Aorta (tissue), 5 donors: ENCODE measurements around the gene PAEP. TPM values are rescaled to one million over a fixed set of nuclear protein-coding genes. Genes with fewer than 3 reads are reported as not detected.
"Not testable (repeated sequence)": the region's sequence is repeated elsewhere in the genome, so short reads cannot be mapped to it uniquely, and the experiment has no call there.

Experiments
- ATAC-seq: fragments of 200-7000 bp; cut with Tn5 transposase; one replicate; pipeline ENCODE4 v1.9.1; 2022; ENCODE audit warnings: moderate library complexity; ENCODE audit not compliant: low FRiP score
- DNase-seq, 2 donors: peaks; one replicate each; pipeline ENCODE4 v3.0.0-alpha.2; 2020
- H3K27ac ChIP-seq, 2 donors: one replicate each; pipeline ENCODE4 v1.5.1; 2013; ENCODE audit warnings: low read length in 2 of 2, mild to moderate bottlenecking in 2 of 2, moderate library complexity in 2 of 2, control low read depth in 1 of 2, inconsistent platforms in 1 of 2, low read depth in 1 of 2
- H3K27me3 ChIP-seq, 2 donors: one replicate each; pipeline ENCODE4 v1.6.1; 2013; ENCODE audit warnings: control low read depth in 1 of 2, low read length in 1 of 2, mild to moderate bottlenecking in 1 of 2, moderate library complexity in 1 of 2; ENCODE audit not compliant: insufficient read depth in 2 of 2, control insufficient read depth in 1 of 2
- H3K36me3 ChIP-seq, 2 donors: one replicate each; pipeline ENCODE4 v1.6.1; 2013; ENCODE audit warnings: control low read depth in 1 of 2, low read length in 1 of 2, mild to moderate bottlenecking in 1 of 2; ENCODE audit not compliant: insufficient read depth in 2 of 2, control insufficient read depth in 1 of 2
- H3K4me1 ChIP-seq, 2 donors: one replicate each; pipeline ENCODE4 v1.6.1; 2013; ENCODE audit warnings: low read length in 2 of 2, control low read depth in 1 of 2, mild to moderate bottlenecking in 1 of 2, moderate library complexity in 1 of 2; ENCODE audit not compliant: insufficient read depth in 2 of 2, control insufficient read depth in 1 of 2
- H3K4me3 ChIP-seq, 2 donors: one replicate each; pipeline ENCODE4 v1.5.1; 2013; ENCODE audit warnings: low read length in 2 of 2, control low read depth in 1 of 2, mild to moderate bottlenecking in 1 of 2
- H3K9me3 ChIP-seq: one replicate; pipeline ENCODE4 v1.6.1; 2013; ENCODE audit warnings: mild to moderate bottlenecking, low read length; ENCODE audit not compliant: control insufficient read depth
- WGBS, 2 donors: extraction: QIAGEN DNeasy Blood & Tissue Kit; methylation state at CpG; one replicate each; pipeline ENCODE4 v1.1.7; 2013; 5-methylcytosine and 5-hydroxymethylcytosine counted together
- intact Hi-C, 2 donors: fragments of 100-400 bp; cut with DNase I; formaldehyde crosslinking; loops; one replicate each; pipeline versions ENCODE4 v1.14.2 to v1.15.0; 2022
- polyA plus RNA-seq, 2 donors: library from polyadenylated mRNA; stranded (reverse); fragments of 200-250 nt; gene quantifications; one replicate each; pipeline ENCODE4 v1.2.3, GENCODE V29; 2013
- total RNA-seq, 2 donors: library from RNA; stranded (reverse); fragmentation: NEBNext Ultra II Directional; extraction: Animal tissue kit (Norgen Biotek cat#: 25700); gene quantifications; one replicate each; pipeline ENCODE4 v1.2.1, GENCODE V29; 2021
- donor health status: healthy with polysubstance abuse.
- donor health status: Bipolar disorder and iron deficiency.
- donor health status: DM: no; HTN: no; CAD: no.
- donor health status: DM: no; HTN: no; CAD: no.
- donor health status: DM: yes; HTN: yes; CAD: no.

PAEP gene
- total and polyA plus RNA-seq, 4 donors = not detected

DNA sequence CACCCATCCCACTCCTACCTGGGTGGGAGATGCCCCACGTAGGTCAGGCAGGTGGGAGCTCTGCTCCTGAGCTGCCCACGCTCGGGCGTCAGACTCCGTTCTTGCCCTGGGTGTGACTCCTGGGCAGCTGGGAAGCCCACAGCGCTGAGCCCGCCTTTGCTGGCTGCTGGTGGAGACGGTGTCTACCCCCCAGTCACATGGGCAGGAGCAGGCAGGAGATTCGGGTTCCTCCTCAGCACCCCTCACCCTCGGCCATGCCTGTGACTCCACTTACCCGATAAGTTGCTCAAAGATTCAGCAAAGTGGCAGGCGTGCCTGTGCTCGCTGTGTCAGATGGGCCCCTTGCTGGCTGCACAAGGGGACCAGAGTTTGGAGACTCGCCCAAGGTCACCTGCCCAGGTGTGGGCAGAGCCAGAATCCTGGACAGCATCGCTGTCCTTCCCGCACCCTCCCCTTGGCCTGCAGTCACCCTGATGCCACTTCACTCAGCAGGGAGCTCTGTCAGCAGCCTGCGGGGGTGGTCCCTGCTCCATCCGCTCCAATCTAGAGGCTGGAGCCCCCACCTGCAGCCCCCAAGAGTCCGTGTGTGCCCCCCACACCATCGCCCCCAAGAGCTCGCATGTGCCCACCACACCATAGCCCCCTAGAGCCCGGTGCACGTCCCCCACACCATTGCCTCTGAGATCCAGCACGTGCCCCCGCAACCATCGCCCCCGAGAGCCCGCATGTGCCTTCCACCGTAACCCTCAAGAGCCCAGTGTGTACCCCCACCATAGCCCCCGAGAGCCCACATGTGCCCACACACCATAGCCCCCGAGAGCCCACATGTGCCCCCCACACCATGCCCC, 36.1 kb upstream of the PAEP start:
- Histone ChIP-seq H3K9me3 (no peaks in the 10 kb centered on the region), H3K4me1 (no peaks in the 10 kb centered on the region), H3K36me3 (no peaks in the 10 kb centered on the region), H3K4me3 (no peak overlapping the region), H3K27me3 (no peaks in the 10 kb centered on the region), H3K27ac (no peak overlapping the region)
- ATAC-seq (no peak), DNase-seq (no peak)
- intact Hi-C loops = no loop called here
- WGBS, 2 donors = 83 to 86% methylated on average over 31 of the region's 31 CpGs

DNA sequence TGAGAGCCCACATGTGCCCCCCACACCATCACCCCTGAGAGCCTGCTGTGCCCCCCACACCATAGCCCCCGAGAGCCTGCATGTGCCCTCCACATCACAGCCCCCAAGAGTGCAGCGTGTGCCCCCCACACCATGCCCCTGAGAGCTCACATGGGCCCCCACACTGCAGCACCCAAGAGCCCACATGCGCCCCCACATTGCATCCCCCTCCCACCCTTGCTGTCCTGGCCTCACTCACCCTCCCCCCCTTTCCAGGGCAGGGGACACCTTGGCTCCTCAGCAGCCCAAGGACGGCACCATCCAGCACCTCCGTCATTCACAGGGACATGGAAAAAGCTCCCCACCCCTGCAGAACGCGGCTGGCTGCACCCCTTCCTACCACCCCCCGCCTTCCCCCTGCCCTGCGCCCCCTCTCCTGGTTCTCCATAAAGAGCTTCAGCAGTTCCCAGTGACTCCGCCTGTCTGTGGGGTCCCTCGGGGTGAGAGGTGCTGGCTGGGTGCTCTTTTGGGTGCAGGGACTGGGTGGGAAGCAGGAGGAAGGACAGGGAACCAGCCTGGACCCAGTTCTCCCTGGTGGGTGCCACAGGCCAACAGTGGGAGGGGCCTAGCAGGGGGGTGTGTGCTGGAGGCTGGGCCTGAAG, 35.3 kb upstream of the PAEP start:
- no peak for ATAC-seq
- intact Hi-C loops = no loop called here
- Histone ChIP-seq H3K27me3 (no peaks in the 10 kb centered on the region), H3K27ac (no peak overlapping the region), H3K36me3 (no peaks in the 10 kb centered on the region), H3K9me3 (peaks cover 2% of the 10 kb centered on the region), H3K4me1 (no peaks in the 10 kb centered on the region), H3K4me3 (no peak overlapping the region)
- 77 to 79% methylated on average over 10 to 11 of the region's 11 CpGs for WGBS, 2 donors
- no peak for DNase-seq

DNA sequence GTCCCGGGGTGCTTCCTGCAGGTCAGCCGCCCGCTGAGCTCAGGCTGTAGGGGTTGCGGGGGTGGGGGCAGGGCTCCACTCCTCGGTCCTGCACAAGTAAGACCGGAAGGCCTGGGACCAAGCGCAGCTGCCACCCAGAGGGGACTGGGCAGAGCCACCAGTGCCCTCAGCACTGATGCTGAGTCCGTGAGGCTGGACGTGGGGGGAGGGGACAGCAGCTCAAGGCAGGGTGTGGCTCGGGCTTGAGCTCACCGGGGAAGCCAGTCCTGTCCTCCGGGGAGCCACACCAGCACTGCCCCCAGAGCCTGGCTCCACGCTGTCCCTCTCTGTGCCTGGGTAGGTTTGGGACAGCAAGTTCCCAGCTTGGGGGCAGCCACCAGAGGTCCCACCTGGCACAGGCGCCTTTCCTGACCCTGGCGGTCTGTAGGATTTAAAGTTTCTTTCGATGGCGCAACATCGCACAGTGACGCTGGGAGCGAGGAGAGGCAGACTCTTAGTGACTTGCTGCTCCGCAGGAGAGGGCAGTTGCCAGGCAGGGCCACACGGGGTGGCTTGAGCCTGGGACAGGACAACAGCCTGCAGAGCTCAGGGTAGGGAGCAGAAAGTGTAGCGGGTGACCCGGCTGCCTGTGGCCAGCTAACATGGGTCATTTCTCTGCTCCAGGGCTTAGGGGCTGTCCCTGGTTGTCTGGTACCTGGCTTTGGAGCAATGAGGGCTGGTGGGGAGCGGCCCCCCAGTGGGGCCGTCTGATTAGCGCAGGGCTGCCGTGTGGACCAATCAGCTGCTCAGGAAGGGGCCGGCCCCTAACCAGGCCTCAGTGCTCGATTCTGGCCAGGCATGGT, 34.6 kb upstream of the PAEP start:
- intact Hi-C loops = no loop called here
- WGBS, 2 donors = 68 to 70% methylated on average over 28 to 30 of the region's 30 CpGs
- no peaks in the 10 kb centered on the region for H3K36me3 ChIP-seq
- H3K4me1 ChIP-seq = no peaks in the 10 kb centered on the region
- no peak for ATAC-seq
- H3K27me3 ChIP-seq = no peaks in the 10 kb centered on the region
- DNase-seq = no peak
- peaks cover 2% of the 10 kb centered on the region for H3K9me3 ChIP-seq
- no peak overlapping the region for H3K4me3 ChIP-seq
- no peak overlapping the region for H3K27ac ChIP-seq

DNA sequence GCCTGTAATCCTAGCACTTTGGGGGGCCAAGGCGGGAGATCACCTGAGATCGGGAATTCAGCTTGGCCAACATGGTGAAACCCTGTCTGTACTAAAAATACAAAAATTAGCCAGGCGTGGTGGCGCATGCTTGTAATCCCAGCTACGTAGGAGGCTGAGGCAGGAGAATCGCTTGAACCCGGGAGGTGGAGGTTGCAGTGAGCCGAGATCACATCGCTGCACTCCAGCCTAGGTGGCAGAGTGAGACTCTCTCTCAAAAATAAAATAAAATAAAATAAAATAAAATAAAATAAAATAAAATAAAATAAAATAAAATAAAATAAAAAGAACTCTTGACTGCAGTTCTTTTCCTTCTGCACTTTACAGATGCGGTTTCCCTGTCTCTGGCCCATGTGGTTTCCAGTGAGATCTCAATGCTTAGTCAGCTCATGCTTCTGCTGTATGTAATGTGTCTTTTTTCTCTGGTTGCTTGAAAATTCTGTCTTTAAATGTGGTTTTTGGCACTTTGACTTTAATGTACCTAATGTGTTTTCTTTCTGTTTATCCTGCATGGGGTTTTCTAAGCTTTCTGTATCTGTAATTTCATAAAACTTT, 32.6 kb upstream of the PAEP start:
- H3K4me1 ChIP-seq, ATAC-seq, H3K36me3 ChIP-seq, H3K27me3 ChIP-seq, DNase-seq, H3K4me3 ChIP-seq, intact Hi-C loops, H3K27ac ChIP-seq, H3K9me3 ChIP-seq: not testable (repeated sequence)
- 94 to 95% methylated on average over 10 of the region's 10 CpGs for WGBS, 2 donors

DNA sequence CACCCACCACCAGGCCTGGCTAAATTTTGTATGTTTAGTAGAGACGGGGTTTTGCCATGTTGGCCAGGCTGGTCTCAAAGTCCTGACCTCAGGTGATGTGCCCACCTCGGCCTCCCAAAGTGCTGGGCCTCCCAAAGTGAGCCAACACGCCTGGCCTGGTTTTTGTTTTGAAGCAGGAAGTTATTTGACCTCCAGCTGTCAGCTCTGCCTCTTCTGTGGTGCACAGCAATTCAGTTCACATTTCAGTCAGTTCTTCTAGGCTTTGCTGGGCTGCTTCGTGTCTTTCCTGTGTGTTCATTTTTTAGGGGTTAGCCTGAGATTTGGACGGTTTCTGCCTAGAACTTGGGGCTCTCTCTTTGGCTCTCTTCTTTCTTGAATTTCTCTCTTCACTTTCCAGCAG, 31.4 kb upstream of the PAEP start:
- peaks cover 2% of the 10 kb centered on the region for H3K9me3 ChIP-seq
- no peak for DNase-seq
- H3K27me3 ChIP-seq = no peaks in the 10 kb centered on the region
- intact Hi-C loops = no loop called here
- H3K4me3 ChIP-seq = no peak overlapping the region
- no peak overlapping the region for H3K27ac ChIP-seq
- no peaks in the 10 kb centered on the region for H3K4me1 ChIP-seq
- 81 to 83% methylated on average over 5 of the region's 5 CpGs for WGBS, 2 donors
- no peaks in the 10 kb centered on the region for H3K36me3 ChIP-seq
- no peak for ATAC-seq

DNA sequence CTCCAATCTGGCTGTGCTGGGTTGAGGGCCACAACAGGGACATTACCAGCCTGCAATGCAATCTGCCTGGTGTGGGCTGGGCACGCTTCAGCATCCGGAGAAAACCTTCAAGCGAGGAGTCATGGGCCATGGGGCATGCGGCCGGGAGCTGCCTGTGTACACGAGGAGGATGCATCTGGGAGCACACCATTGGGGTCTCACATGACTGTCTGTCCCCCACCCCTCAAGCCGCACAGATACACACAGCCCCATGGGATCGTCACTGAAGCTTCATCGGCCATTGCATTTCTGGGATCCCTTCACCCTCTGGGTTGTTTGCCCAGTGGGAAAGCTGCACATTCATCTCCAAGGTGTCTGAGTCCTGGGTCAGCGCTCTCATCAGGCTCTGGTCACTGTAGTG, 30.5 kb upstream of the PAEP start:
- no peaks in the 10 kb centered on the region for H3K4me1 ChIP-seq
- H3K9me3 ChIP-seq = peaks cover 2% of the 10 kb centered on the region
- no peaks in the 10 kb centered on the region for H3K36me3 ChIP-seq
- ATAC-seq = no peak
- no peaks in the 10 kb centered on the region for H3K27me3 ChIP-seq
- no peak overlapping the region for H3K4me3 ChIP-seq
- DNase-seq = no peak
- intact Hi-C loops = no loop called here
- H3K27ac ChIP-seq = no peak overlapping the region
- 92 to 95% methylated on average over 10 of the region's 10 CpGs for WGBS, 2 donors

DNA sequence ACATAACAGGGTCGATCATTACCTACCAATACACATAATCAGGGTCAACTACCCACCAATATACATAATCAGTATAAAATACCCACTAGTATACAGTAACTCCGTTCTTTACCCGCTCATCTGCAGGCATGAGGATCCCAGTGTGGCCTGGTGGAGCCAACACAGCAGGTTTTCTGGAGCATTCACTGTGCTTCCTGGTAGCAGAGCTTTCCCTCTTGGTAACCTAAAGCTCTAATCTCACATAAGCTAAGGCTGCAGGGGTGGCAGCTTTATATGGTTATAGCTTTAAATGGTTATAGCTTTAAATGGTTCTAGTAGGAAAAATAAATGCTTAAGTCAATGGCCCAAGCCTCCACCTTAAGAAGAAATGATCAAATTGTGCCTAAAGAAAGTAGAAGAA, 28.4 kb upstream of the PAEP start:
- Histone ChIP-seq H3K4me1 (no peaks in the 10 kb centered on the region), H3K27ac (no peak overlapping the region), H3K27me3 (no peaks in the 10 kb centered on the region), H3K36me3 (no peaks in the 10 kb centered on the region), H3K4me3 (no peak overlapping the region), H3K9me3 (peaks cover 2% of the 10 kb centered on the region)
- intact Hi-C loops = no loop called here
- DNase-seq = no peak
- no peak for ATAC-seq
- 95 to 99% methylated on average over 3 of the region's 3 CpGs for WGBS, 2 donors

DNA sequence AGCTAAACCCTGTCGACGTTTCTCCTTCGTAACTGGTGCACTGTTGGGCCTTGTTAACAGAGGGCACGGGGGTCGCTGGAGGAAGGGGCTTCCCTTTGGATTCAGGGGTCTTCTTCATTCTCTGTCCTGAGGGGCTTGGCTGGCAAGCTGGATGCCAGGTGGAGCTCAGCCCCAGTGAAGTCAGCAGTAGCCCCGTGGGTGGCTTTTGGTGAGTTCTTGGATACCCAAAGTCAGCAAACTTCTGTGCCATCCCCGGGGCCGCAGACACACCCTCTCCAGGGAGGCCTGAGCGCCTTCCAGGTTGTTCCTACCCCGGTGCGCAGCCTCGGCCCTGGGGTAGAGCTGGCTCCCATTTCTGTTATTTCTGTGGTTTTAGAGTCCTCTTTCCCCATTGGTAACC, 27.9 kb upstream of the PAEP start:
- Histone ChIP-seq H3K9me3 (peaks cover 2% of the 10 kb centered on the region), H3K4me3 (no peak overlapping the region), H3K27me3 (no peaks in the 10 kb centered on the region), H3K36me3 (no peaks in the 10 kb centered on the region), H3K4me1 (no peaks in the 10 kb centered on the region), H3K27ac (no peak overlapping the region)
- ATAC-seq = no peak
- DNase-seq = peak in 1 of 2 donors; percentile 61
- WGBS, 2 donors = 90 to 92% methylated on average over 12 of the region's 12 CpGs
- intact Hi-C loops = no loop called here
